Suprapubic skin (tissue), 4 donors: Measurements from ENCODE around the gene CCZ1.
"Not testable (repeated sequence)": the region's sequence is repeated elsewhere in the genome, so short reads cannot be mapped to it uniquely, and the experiment has no call there.

ENCODE experiments used
- CTCF ChIP-seq, 2 donors: fragments of 200-600 bp in 1 of 2; fragments of 450-650 bp in 1 of 2; sonication (generic) in 1 of 2; IDR thresholded peaks; one replicate each; pipeline ENCODE4 v1.5.1; 2016 to 2019; ENCODE audit warnings: antibody characterized with exemption in 2 of 2, mild to moderate bottlenecking in 1 of 2, moderate library complexity in 1 of 2
- POLR2A ChIP-seq, 2 donors: fragments of 450-650 bp; IDR thresholded peaks; one replicate each; pipeline ENCODE4 v1.6.1; 2017; ENCODE audit warnings: antibody characterized with exemption in 2 of 2, mild to moderate bottlenecking in 2 of 2, moderate library complexity in 2 of 2
- POLR2AphosphoS5 ChIP-seq, 3 donors: sonication (generic); formaldehyde crosslinking; IDR thresholded peaks; one replicate each; pipeline ENCODE4 v1.6.1; 2017; ENCODE audit warnings: antibody characterized with exemption in 3 of 3

DNA sequence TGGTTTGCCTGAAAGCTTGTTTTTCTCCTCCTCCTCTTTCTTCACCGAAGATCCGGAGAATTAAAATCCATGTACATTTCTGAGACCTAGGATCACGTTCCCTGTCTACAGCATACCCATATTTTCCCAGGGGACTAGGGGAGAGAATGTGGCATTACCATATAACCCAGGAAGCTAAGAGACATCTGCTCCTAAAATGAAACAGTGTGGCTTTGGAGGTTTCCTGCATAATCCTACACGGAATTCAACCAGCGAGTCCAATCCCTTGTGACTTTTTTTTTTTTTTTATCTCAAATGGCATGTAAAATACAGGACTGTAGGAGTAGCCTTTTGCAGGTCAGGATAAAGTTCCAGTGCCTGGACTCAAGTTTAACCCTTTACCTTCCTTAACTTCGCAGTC lies 10.3 kb downstream of the CCZ1 start:
- not testable (repeated sequence) for TF ChIP-seq POLR2A, CTCF, POLR2AphosphoS5 (IDR thresholded peaks at IDR 0.05)
